OCI-LY1 (cell line): Measurements from ENCODE around the gene MEP1A.

Source experiments
- H2AFZ ChIP-seq: fragments of 200-600 bp; sonication (generic), shearing (Covaris generic); 2 replicates; pipeline ENCODE4 v1.6.0; 2014; ENCODE audit warnings: antibody characterized with exemption, mild to moderate bottlenecking, low read length
- H3F3A ChIP-seq: fragments of 200-600 bp; sonication (generic), shearing (Covaris generic); 2 replicates; pipeline ENCODE4 v1.6.0; 2014; ENCODE audit warnings: mild to moderate bottlenecking, antibody characterized with exemption, low read length, moderate library complexity; ENCODE audit not compliant: insufficient read depth
- H3K27ac ChIP-seq: fragments of 200-600 bp; sonication (generic); 2 replicates; pipeline ENCODE4 v1.5.1; 2014; ENCODE audit warnings: low read length, mixed run types, mild to moderate bottlenecking, low read depth; ENCODE audit not compliant: poor library complexity, severe bottlenecking
- H3K27me3 ChIP-seq: fragments of 200-600 bp; sonication (generic); 2 replicates; pipeline ENCODE4 v1.6.0; 2014; ENCODE audit warnings: antibody characterized with exemption, mild to moderate bottlenecking, low read length, moderate library complexity; ENCODE audit not compliant: insufficient read depth
- H3K36me3 ChIP-seq: fragments of 200-600 bp; sonication (generic); 2 replicates; pipeline ENCODE4 v1.6.1; 2014; ENCODE audit warnings: mild to moderate bottlenecking, antibody characterized with exemption, low read length, moderate library complexity, mixed read lengths; ENCODE audit not compliant: insufficient read depth
- H3K4me1 ChIP-seq: fragments of 200-600 bp; sonication (generic); 2 replicates; pipeline ENCODE4 v1.5.1; 2014; ENCODE audit warnings: mild to moderate bottlenecking, low read length, moderate library complexity; ENCODE audit not compliant: insufficient read depth, severe bottlenecking
- H3K4me2 ChIP-seq: fragments of 200-600 bp; sonication (generic), shearing (Covaris generic); 2 replicates; pipeline ENCODE4 v1.6.1; 2014; ENCODE audit warnings: low read length
- H3K4me3 ChIP-seq: fragments of 200-600 bp; sonication (generic); 2 replicates; pipeline ENCODE4 v1.5.1; 2014; ENCODE audit warnings: low read length, low read depth, mild to moderate bottlenecking, mixed read lengths; ENCODE audit not compliant: poor library complexity, severe bottlenecking
- H3K79me2 ChIP-seq: fragments of 200-600 bp; shearing (Covaris generic); 2 replicates; pipeline ENCODE4 v1.6.1; 2016; ENCODE audit warnings: mixed run types, low read length, mixed read lengths; ENCODE audit not compliant: insufficient read depth
- H3K9ac ChIP-seq: fragments of 200-600 bp; sonication (generic), shearing (Covaris generic); 2 replicates; pipeline ENCODE4 v1.6.1; 2014; ENCODE audit warnings: mild to moderate bottlenecking, low read length, mixed read lengths
- H3K9me2 ChIP-seq: fragments of 200-600 bp; sonication (generic), shearing (Covaris generic); 2 replicates; pipeline ENCODE4 v1.6.1; 2014; ENCODE audit warnings: low read depth, mild to moderate bottlenecking, low read length, mixed read lengths
- H3K9me3 ChIP-seq: fragments of 200-600 bp; shearing (Covaris generic); 2 replicates; pipeline ENCODE4 v1.6.1; 2014; ENCODE audit warnings: low read length, mixed read lengths
- H4K20me1 ChIP-seq: fragments of 200-600 bp; sonication (generic), shearing (Covaris generic); 2 replicates; pipeline ENCODE4 v1.6.0; 2016; ENCODE audit warnings: mild to moderate bottlenecking, low read length; ENCODE audit not compliant: insufficient read depth
- EZH2 ChIP-seq: fragments of 200-600 bp; sonication (generic), shearing (Covaris generic); IDR thresholded peaks from 2 replicates; pipeline ENCODE4 v1.8.0; 2017; ENCODE audit warnings: borderline replicate concordance, mixed run types, mild to moderate bottlenecking, antibody characterized with exemption, low read length, moderate library complexity, mixed read lengths
- TF ChIP-seq, protein P1 (sequence below): fragments of 200-600 bp; sonication (generic), shearing (Covaris generic); IDR thresholded peaks from 2 replicates; pipeline ENCODE4 v1.5.1; 2017; ENCODE audit warnings: mild to moderate bottlenecking, antibody characterized with exemption, low read length, moderate library complexity, mixed read lengths

MEP1A gene

GRCh38 chr6:46746696-46747095, 46.5 kb upstream of the MEP1A start, which contains the start of gene ANKRD66:
Gene ANKRD66, plus strand, starts transcription at chr6:46746933. Its CDS starts 5,016 bp downstream, at chr6:46751949.
- H3K36me3 ChIP-seq = no peaks in the 10 kb centered on the region
- H3K4me2 ChIP-seq = no peak within 1 kb of the TSS
- no peak within 1 kb of the TSS for H3K9ac ChIP-seq
- H3K27ac ChIP-seq = no peak within 1 kb of the TSS
- TF ChIP-seq, protein P1, sequence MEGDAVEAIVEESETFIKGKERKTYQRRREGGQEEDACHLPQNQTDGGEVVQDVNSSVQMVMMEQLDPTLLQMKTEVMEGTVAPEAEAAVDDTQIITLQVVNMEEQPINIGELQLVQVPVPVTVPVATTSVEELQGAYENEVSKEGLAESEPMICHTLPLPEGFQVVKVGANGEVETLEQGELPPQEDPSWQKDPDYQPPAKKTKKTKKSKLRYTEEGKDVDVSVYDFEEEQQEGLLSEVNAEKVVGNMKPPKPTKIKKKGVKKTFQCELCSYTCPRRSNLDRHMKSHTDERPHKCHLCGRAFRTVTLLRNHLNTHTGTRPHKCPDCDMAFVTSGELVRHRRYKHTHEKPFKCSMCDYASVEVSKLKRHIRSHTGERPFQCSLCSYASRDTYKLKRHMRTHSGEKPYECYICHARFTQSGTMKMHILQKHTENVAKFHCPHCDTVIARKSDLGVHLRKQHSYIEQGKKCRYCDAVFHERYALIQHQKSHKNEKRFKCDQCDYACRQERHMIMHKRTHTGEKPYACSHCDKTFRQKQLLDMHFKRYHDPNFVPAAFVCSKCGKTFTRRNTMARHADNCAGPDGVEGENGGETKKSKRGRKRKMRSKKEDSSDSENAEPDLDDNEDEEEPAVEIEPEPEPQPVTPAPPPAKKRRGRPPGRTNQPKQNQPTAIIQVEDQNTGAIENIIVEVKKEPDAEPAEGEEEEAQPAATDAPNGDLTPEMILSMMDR = no peak
- TF ChIP-seq EZH2 = no peak
- no peak within 1 kb of the TSS for H3K4me3 ChIP-seq
- no peak within 1 kb of the TSS for H2AFZ ChIP-seq
- H3K9me2 ChIP-seq = no peaks in the 10 kb centered on the region
- no peaks in the 10 kb centered on the region for H3K9me3 ChIP-seq
- no peaks in the 10 kb centered on the region for H3K4me1 ChIP-seq
- no peaks in the 10 kb centered on the region for H4K20me1 ChIP-seq
- H3F3A ChIP-seq = no peaks in the 10 kb centered on the region
- no peaks in the 10 kb centered on the region for H3K27me3 ChIP-seq
- no peaks in the 10 kb centered on the region for H3K79me2 ChIP-seq

DNA sequence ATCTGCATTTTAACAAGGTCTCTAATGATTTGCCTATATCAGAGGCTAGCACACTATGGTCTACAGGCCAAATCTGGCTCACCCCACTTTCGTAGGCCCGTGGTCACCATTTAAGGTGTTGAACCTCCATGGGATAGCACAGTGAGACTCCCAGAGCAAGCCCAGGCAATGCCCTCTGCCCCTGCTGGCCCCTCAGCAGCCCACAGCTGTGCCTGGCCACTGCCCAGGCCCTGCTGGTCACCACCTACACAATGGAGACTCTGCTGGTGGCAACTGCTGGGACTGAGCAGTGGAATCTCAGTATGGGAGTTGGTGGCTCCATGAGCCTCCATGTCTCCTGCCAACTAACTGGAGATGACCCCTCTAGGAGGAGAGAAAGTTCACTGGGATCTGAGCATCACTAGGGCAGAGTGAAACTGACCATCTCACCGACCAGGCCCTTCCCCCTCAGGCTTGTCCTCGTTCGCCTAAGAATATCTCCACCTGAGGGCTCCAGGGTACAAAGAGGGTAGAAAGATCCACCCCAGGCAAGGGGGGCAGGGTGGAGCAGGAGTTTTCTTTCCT, 44.2 kb upstream of the MEP1A start:
- H3K27me3 ChIP-seq = no peaks in the 10 kb centered on the region
- H3K9me3 ChIP-seq = no peaks in the 10 kb centered on the region
- H3K9me2 ChIP-seq = no peaks in the 10 kb centered on the region
- no peak overlapping the region for H3K9ac ChIP-seq
- no peaks in the 10 kb centered on the region for H3K36me3 ChIP-seq
- no peaks in the 10 kb centered on the region for H3F3A ChIP-seq
- TF ChIP-seq EZH2 = no peak
- TF ChIP-seq, protein P1 = no peak
- no peaks in the 10 kb centered on the region for H3K79me2 ChIP-seq
- no peak overlapping the region for H2AFZ ChIP-seq
- H4K20me1 ChIP-seq = no peaks in the 10 kb centered on the region
- no peak overlapping the region for H3K4me3 ChIP-seq
- no peaks in the 10 kb centered on the region for H3K4me1 ChIP-seq
- no peak overlapping the region for H3K27ac ChIP-seq
- no peak overlapping the region for H3K4me2 ChIP-seq

GRCh38 chr6:46749731-46750130, 43.5 kb upstream of the MEP1A start:
- Histone ChIP-seq H3F3A (no peaks in the 10 kb centered on the region), H3K9ac (no peak overlapping the region), H3K4me2 (no peak overlapping the region), H2AFZ (no peak overlapping the region), H3K9me3 (no peaks in the 10 kb centered on the region), H3K36me3 (no peaks in the 10 kb centered on the region), H3K27ac (no peak overlapping the region), H3K4me3 (no peak overlapping the region), H3K27me3 (no peaks in the 10 kb centered on the region), H3K9me2 (no peaks in the 10 kb centered on the region), H4K20me1 (no peaks in the 10 kb centered on the region), H3K4me1 (no peaks in the 10 kb centered on the region), H3K79me2 (no peaks in the 10 kb centered on the region)
- TF ChIP-seq EZH2 = no peak
- TF ChIP-seq, protein P1 = no peak
